Motor neuron (in vitro differentiated cells): ENCODE data around the gene CDH13. TPM values are rescaled to one million over a fixed set of nuclear protein-coding genes. Genes with fewer than 3 reads are reported as not detected.
A peak's percentile ranks its signal among the peaks of the same experiment; 100 is the strongest.

Experiments used
- ATAC-seq, 8 experiments: fragments of 200-7000 bp; cut with Tn5 transposase; replicated peaks in 6 of 8; 2 replicates each; pipeline ENCODE4 v1.8.0; 2021; ENCODE audit warnings: mild to moderate bottlenecking in 8 of 8, moderate library complexity in 8 of 8
- H3K27ac ChIP-seq, 2 donors: fragments of 250-450 bp; sonication (Bioruptor Pico); 2 replicates each; pipeline ENCODE4 v1.9.0; 2021; ENCODE audit warnings: antibody characterized with exemption in 2 of 2, mild to moderate bottlenecking in 2 of 2, moderate library complexity in 1 of 2
- H3K4me1 ChIP-seq, 2 donors: fragments of 250-450 bp; sonication (Bioruptor Pico); replicated peaks in 1 of 2; 2 replicates each; pipeline ENCODE4 v1.6.1; 2021; ENCODE audit warnings: antibody characterized with exemption in 2 of 2, mild to moderate bottlenecking in 2 of 2, moderate library complexity in 1 of 2
- H3K4me3 ChIP-seq, 5 donors: fragments of 250-450 bp; sonication (Bioruptor Pico); 2 replicates each; pipeline ENCODE4 v1.9.0; 2021; ENCODE audit warnings: antibody characterized with exemption in 5 of 5, mild to moderate bottlenecking in 5 of 5, moderate library complexity in 4 of 5
- WGBS, 10 experiments: fragments of 450-650 bp; shearing (Covaris generic); methylation state at CpG; one replicate each; pipeline ENCODE4 v1.0.0; 2022; 5-methylcytosine and 5-hydroxymethylcytosine counted together
- in situ Hi-C, 9 experiments: fragments of 400-800 bp; cut with MboI; loops; one replicate each; pipeline ENCODE4 v1.15.0; 2021; ENCODE audit warnings: low sequenced_read_pairs in 9 of 9, low pct_unique_long_range_greater_than_20kb in 2 of 9; ENCODE audit not compliant: unreplicated experiment in 9 of 9
- total RNA-seq, 8 experiments: library from RNA; unstranded; fragments of 300-600 nt; gene quantifications; 2 replicates each; pipeline versions ENCODE4 v1.2.3 to v1.2.4, GENCODE V29; 2022

CDH13 gene
- total RNA-seq, 8 experiments from 2014 or later = 0.42 to 10.3 (median 3.4) TPM

GRCh38 chr16:83779886-83780285 lies 1153.1 kb downstream of the CDH13 start:
- WGBS, 10 experiments = 0 to 100% (median 78%) methylated on average over 1 to 6 of the region's 6 CpGs; no CpG with 5 or more reads in 2 of the 10 experiments
- in situ Hi-C loops = no loop called here
- Histone ChIP-seq H3K4me3 (no peak overlapping the region), H3K4me1 (peaks cover 0 to 14% of the 10 kb centered on the region in 2 donors), H3K27ac (no peak overlapping the region)
- ATAC-seq = no peak

- 14 to 100% (median 44%) methylated on average over 1 to 2 of the region's 2 CpGs; no CpG with 5 or more reads in 5 of the 10 experiments for WGBS, 10 experiments
- Histone ChIP-seq H3K27ac (no peak overlapping the region), H3K4me1 (peaks cover 0 to 14% of the 10 kb centered on the region in 2 donors), H3K4me3 (no peak overlapping the region)
- in situ Hi-C loops = no loop called here
- ATAC-seq = no peak
These were observed 1158.7 kb downstream of the CDH13 start for GRCh38 chr16:83785455-83785854.

DNA sequence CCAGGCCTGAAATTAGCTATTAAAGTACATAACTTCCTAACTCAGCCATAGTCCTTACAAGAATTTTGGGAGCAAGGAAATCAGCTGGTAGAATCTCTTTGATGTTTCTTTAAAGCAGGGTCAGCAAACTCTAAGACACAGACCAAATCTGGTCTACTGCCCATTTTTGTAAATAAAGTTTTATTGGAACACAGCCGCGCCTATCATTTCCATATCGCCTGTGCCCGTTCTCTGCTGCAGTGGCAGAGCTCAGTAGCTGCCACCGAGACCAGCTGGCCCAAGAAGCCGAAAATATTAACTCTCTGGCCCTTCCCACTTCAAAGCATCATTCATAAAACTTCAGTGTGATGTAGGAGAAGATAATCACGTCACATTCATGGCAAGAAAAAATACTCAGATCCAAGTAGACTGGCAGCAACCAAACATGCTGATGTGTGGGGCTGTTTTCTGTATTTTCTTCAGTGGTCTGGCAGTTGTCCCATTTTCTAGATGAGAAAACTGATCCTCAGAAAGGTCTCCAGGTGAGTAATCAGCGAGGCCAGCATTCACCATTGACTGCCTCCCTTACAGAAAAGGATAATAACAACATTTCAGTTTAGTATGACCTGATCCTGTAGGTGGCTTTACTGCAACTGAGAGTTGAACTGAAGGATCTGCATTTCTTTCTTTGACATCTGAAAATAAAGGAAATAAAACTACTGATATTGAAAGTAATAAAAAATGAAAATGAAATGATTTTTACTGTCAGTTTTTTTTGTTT lies 1163.1 kb downstream of the CDH13 start:
- no peak for ATAC-seq
- in situ Hi-C loops = no loop called here
- Histone ChIP-seq H3K27ac (no peak overlapping the region), H3K4me1 (peaks cover 6 to 7% of the 10 kb centered on the region in 2 donors), H3K4me3 (no peak overlapping the region)
- 19 to 100% (median 88%) methylated on average over 1 to 5 of the region's 8 CpGs for WGBS, 10 experiments

DNA sequence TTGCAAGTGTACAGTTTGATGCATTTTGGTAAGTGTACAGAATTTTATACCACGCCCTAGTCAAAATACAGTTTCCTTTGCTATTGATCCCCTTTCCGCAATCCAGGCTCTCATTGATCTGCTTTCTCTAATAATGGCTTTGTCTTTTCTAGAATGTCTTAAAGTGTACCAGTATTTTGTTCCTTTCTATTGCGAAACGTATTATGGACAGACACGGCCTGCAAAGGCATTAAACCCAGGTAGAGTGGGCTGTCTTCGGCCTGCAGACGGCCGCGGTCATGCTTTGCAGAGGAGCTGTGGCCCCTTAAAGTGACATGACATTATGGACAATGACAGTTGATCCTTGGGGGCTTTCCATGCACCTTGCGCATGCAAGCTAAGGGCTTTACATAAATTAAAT lies 1165.1 kb downstream of the CDH13 start:
- WGBS, 10 experiments = 81 to 100% (median 94%) methylated on average over 2 to 10 of the region's 10 CpGs
- in situ Hi-C loops = no loop called here
- Histone ChIP-seq H3K4me1 (peaks cover 12 to 15% of the 10 kb centered on the region in 2 donors), H3K4me3 (no peak overlapping the region), H3K27ac (no peak overlapping the region)
- no peak for ATAC-seq

GRCh38 chr16:83792391-83792790 lies 1165.6 kb downstream of the CDH13 start:
- H3K27ac ChIP-seq = no peak overlapping the region
- peaks cover 12 to 18% of the 10 kb centered on the region in 2 donors for H3K4me1 ChIP-seq
- 55 to 100% (median 89%) methylated on average over 1 to 2 of the region's 2 CpGs; no CpG with 5 or more reads in 4 of the 10 experiments for WGBS, 10 experiments
- H3K4me3 ChIP-seq = no peak overlapping the region
- ATAC-seq = no peak
- in situ Hi-C loops = no loop called here

DNA sequence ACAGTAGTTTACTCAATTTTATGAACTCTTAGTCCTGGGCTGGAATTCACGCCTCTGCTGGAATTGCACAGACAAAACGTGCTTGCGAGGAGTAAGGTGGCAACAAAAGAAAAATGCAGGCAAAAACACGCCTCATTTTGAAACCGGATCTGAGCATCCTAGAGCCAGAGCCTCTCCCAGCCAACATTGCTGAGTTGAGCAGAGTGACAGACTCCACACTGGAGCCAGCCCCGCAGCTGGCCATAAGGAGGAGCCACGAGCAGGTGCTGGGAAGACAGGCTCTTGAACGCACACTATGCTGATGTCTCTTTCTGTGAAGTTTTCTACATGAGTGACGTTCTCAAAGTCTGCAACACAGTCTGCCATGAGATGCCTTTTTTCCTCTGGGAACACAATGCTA lies 1166.4 kb downstream of the CDH13 start:
- H3K27ac ChIP-seq = no peak overlapping the region
- no peak overlapping the region for H3K4me3 ChIP-seq
- 20 to 98% (median 89%) methylated on average over 1 to 6 of the region's 9 CpGs; no CpG with 5 or more reads in 2 of the 10 experiments for WGBS, 10 experiments
- in situ Hi-C loops = no loop called here
- H3K4me1 ChIP-seq = peaks cover 12 to 18% of the 10 kb centered on the region in 2 donors
- ATAC-seq = no peak

DNA sequence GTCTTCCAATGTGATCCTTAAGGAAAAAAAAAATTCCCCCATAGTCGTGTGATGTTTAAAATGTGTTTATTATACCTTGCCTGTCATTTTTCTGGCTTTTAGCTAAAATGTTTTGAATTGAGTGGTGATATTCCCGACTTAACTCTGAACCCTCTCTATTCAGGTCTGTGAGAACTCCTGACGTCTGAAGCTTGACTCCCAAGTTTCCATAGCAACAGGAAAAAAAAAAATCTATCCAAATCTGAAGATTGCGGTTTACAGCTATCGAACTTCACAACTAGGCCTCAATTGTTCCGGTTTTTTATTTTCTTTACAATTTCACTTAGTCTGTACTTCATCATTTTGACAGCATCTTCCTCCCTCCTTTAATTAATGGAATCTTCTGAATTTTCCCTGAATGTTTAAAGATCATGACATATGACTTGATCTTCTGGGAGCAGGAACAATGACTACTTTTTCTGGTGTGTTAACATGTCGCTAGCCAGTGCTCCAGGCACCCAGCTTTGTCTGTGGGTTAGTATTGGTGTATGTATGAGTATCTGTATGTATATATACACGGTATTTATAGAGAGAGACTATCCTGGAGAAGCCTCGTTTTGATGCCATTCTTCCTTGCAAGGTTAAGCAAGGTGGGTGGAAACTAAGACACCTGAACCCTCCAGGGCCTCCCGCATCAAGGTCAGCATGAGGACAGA lies 1168.2 kb downstream of the CDH13 start:
- in situ Hi-C loops = no loop called here
- peaks cover 12 to 18% of the 10 kb centered on the region in 2 donors for H3K4me1 ChIP-seq
- no peak overlapping the region for H3K4me3 ChIP-seq
- 32 to 75% (median 48%) methylated on average over 1 to 8 of the region's 10 CpGs for WGBS, 10 experiments
- H3K27ac ChIP-seq = no peak overlapping the region
- peak in 5 of 8 experiments; percentile 36 to 75 (median 47) for ATAC-seq

DNA sequence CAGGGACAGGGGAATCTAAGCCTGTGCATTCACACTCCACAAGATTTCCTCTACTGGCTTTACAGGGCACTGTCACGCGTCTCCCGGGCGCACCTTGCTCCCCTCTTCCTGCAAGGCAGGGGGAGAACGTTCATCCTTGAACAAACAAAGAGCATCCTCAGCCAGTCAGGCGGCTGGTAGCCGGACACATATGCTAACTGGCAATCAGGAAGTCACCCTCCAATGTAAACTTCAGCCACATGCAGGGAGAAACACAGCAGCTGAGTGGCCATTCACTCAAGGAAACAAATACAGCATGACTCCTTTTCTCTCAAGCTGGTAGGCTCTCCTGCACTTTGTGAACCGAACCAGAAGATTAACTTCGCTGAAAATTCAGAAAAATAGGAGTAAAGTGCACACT lies 1170.2 kb downstream of the CDH13 start:
- Histone ChIP-seq H3K4me1 (peaks cover 12 to 18% of the 10 kb centered on the region in 2 donors), H3K4me3 (no peak overlapping the region), H3K27ac (no peak overlapping the region)
- peak in 2 of 8 experiments; percentile 19 to 45 for ATAC-seq
- WGBS, 10 experiments = 34 to 100% (median 67%) methylated on average over 1 to 7 of the region's 9 CpGs; no CpG with 5 or more reads in 1 of the 10 experiments
- in situ Hi-C loops = no loop called here

- H3K27ac ChIP-seq = no peak overlapping the region
- H3K4me1 ChIP-seq = peaks cover 11 to 18% of the 10 kb centered on the region in 2 donors
- in situ Hi-C loops = no loop called here
- WGBS, 10 experiments = 86 to 100% (median 100%) methylated on average over 1 of the region's 1 CpG; no CpG with 5 or more reads in 5 of the 10 experiments
- H3K4me3 ChIP-seq = no peak overlapping the region
- ATAC-seq = no peak
These were observed 1172.6 kb downstream of the CDH13 start for GRCh38 chr16:83799336-83799735.

- in situ Hi-C loops = no loop called here
- Histone ChIP-seq H3K4me3 (no peak overlapping the region), H3K27ac (no peak overlapping the region), H3K4me1 (peaks cover 0 to 3% of the 10 kb centered on the region in 2 donors)
- ATAC-seq = peak in 4 of 8 experiments; percentile 50 to 95 (median 91)
- 0 to 56% (median 35%) methylated on average over 2 to 6 of the region's 6 CpGs; no CpG with 5 or more reads in 2 of the 10 experiments for WGBS, 10 experiments
These were observed 1175.4 kb downstream of the CDH13 start for GRCh38 chr16:83802135-83802534.

DNA sequence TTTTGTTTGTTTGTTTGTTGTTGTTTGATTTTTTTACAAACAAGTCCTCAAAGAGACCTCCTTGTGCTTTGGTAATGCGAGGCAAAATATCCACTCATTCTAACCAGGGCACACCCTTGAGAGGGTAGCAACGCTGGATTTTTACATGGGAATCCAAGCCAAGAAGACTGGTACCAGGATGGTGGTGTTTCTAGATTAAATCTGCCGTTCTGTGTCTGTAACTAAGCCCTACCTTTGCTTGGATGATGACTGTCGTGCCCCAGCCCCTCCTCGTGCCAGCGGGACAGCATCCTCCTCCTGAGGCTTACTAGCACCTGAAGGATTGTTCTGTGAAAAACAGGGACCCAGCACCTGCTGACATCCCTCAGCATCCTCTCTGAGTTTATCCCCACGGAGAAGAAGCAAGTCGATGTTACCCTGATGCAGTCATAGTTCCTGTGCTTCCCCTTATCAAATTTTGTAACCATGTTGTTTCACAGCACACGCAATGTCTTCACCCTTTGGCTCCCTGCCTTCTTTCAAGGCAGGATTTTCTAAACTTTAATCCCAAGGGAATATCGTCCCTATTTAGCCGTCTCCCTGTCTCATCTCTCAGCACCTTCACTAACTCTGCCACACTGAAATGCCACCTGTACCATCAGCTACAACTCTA lies 1175.9 kb downstream of the CDH13 start:
- ATAC-seq = peak in 3 of 8 experiments; percentile 57 to 60 (median 57)
- in situ Hi-C loops = no loop called here
- Histone ChIP-seq H3K4me3 (no peak overlapping the region), H3K4me1 (peaks cover 0 to 3% of the 10 kb centered on the region in 2 donors), H3K27ac (no peak overlapping the region)
- 13 to 100% (median 70%) methylated on average over 2 to 11 of the region's 11 CpGs for WGBS, 10 experiments

GRCh38 chr16:83803811-83804210 lies 1177.0 kb downstream of the CDH13 start:
- in situ Hi-C loops = no loop called here
- H3K4me1 ChIP-seq = peaks cover under 1 to 3% of the 10 kb centered on the region in 2 donors
- WGBS, 10 experiments = 20 to 100% (median 81%) methylated on average over 1 to 3 of the region's 3 CpGs
- no peak overlapping the region for H3K27ac ChIP-seq
- no peak overlapping the region for H3K4me3 ChIP-seq
- no peak for ATAC-seq

GRCh38 chr16:83804366-83804765 lies 1177.6 kb downstream of the CDH13 start:
- no peak overlapping the region for H3K27ac ChIP-seq
- 86 to 100% (median 93%) methylated on average over 1 to 5 of the region's 5 CpGs; no CpG with 5 or more reads in 5 of the 10 experiments for WGBS, 10 experiments
- peaks cover 6 to 8% of the 10 kb centered on the region in 2 donors for H3K4me1 ChIP-seq
- ATAC-seq = no peak
- in situ Hi-C loops = no loop called here
- no peak overlapping the region for H3K4me3 ChIP-seq
